ENCODE measurements around the gene PPP1R2B. TPM values are rescaled to one million over a fixed set of nuclear protein-coding genes. Genes with fewer than 3 reads are reported as not detected.

The PPP1R2B gene
- total and polyA plus RNA-seq, 2 of the 4 experiments (the other 2 are of a cell fraction), result not detected

DNA sequence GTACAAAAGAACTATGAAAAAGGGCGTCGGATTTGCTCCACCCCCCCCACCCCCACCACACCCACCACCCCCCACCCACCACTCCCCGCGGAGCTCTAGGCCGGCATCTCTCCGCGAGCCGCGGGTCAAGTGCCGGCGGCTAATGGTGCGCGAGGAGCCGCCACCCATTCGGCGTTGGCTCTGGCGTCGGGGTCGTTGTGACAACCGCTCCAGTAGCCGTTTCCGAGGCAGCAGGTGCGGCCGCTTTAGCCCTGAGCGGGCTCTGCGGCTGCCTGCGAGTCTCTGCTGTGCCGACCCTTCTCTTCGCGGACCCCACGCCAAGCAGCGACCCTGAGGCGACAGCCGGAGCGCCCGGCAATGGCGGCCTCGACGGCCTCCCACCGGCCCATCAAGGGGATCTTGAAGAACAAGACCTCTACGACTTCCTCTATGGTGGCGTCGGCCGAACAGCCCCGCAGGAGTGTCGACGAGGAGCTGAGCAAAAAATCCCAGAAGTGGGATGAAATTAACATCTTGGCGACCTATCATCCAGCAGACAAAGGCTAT, at the start of gene PPP1R2B (continued):
- no peak for TF ChIP-seq MAZ (IDR thresholded peaks at IDR 0.05; ENCODE audit: borderline replicate concordance, low read depth, low read length)

DNA sequence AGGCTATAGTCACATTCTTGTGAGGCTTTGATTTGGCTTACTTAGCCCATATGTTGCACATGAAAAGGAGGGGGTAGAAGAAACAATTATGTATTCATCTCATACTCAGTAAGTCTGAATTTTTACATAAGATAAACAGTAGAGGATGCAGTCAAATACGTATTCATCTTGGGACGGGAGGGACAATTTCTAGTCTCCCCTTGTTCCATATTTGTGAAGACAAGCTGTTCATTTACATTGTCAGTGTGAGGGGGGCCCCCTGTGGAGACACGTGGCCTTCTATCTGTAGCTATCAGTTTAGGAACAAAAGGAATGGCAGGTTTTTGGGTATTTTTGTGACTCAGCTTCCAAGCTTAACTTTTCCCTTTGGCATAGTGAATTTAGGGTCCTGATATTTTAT, 49.2 kb upstream of the PPP1R2B start:
- H3K9me1 ChIP-seq (ENCODE audit: insufficient read depth, low read length), result no peaks in the 10 kb centered on the region
- H2AK9ac ChIP-seq (replicated peaks; ENCODE audit: low read depth, low read length, poor library complexity), result no peak overlapping the region
- H3K4me1 ChIP-seq (ENCODE audit: control insufficient read depth, insufficient read depth, low read length), result no peaks in the 10 kb centered on the region
- no peak for TF ChIP-seq NFE2L2 (IDR thresholded peaks at IDR 0.05; ENCODE audit: low read depth, low read length)
- TF ChIP-seq MAFK (IDR thresholded peaks at IDR 0.05; ENCODE audit: low read depth, low read length), result no peak
- no peak for TF ChIP-seq MXI1 (IDR thresholded peaks at IDR 0.05; ENCODE audit: borderline replicate concordance, low read depth, low read length)
- TF ChIP-seq, protein P1, sequence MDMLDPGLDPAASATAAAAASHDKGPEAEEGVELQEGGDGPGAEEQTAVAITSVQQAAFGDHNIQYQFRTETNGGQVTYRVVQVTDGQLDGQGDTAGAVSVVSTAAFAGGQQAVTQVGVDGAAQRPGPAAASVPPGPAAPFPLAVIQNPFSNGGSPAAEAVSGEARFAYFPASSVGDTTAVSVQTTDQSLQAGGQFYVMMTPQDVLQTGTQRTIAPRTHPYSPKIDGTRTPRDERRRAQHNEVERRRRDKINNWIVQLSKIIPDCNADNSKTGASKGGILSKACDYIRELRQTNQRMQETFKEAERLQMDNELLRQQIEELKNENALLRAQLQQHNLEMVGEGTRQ (IDR thresholded peaks at IDR 0.05; ENCODE audit: low read depth, low read length), result no peak
- no peak for TF ChIP-seq FOS (IDR thresholded peaks at IDR 0.05; ENCODE audit: low read depth, low read length)
- TF ChIP-seq MAZ (IDR thresholded peaks at IDR 0.05; ENCODE audit: borderline replicate concordance, low read depth, low read length), result no peak
- no peak for TF ChIP-seq BHLHE40 (IDR thresholded peaks at IDR 0.05; ENCODE audit: low read depth, low read length)
- TF ChIP-seq CHD1 (IDR thresholded peaks at IDR 0.05; ENCODE audit: low read depth, low read length), result no peak
- TF ChIP-seq, protein P2, sequence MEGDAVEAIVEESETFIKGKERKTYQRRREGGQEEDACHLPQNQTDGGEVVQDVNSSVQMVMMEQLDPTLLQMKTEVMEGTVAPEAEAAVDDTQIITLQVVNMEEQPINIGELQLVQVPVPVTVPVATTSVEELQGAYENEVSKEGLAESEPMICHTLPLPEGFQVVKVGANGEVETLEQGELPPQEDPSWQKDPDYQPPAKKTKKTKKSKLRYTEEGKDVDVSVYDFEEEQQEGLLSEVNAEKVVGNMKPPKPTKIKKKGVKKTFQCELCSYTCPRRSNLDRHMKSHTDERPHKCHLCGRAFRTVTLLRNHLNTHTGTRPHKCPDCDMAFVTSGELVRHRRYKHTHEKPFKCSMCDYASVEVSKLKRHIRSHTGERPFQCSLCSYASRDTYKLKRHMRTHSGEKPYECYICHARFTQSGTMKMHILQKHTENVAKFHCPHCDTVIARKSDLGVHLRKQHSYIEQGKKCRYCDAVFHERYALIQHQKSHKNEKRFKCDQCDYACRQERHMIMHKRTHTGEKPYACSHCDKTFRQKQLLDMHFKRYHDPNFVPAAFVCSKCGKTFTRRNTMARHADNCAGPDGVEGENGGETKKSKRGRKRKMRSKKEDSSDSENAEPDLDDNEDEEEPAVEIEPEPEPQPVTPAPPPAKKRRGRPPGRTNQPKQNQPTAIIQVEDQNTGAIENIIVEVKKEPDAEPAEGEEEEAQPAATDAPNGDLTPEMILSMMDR (conservative IDR thresholded peaks at IDR 0.05; ENCODE audit: low read depth, low read length), result no peak
- TF ChIP-seq POLR2A (IDR thresholded peaks at IDR 0.05; ENCODE audit: low read depth, low read length), result no peak
- TF ChIP-seq RAD21 (IDR thresholded peaks at IDR 0.05; ENCODE audit: low read length), result no peak
- TF ChIP-seq RCOR1 (IDR thresholded peaks at IDR 0.05; ENCODE audit: insufficient replicate concordance, low read length), result no peak
- TF ChIP-seq SMC3 (IDR thresholded peaks at IDR 0.05; ENCODE audit: low read depth, low read length), result no peak
- in situ Hi-C loops (cut with MboI; ENCODE audit: low sequenced_read_pairs), result no loop called here
- H3K23ac ChIP-seq (ENCODE audit: low read depth, low read length), result no peak overlapping the region
- no peak overlapping the region for H3K4me2 ChIP-seq (ENCODE audit: low read depth, low read length)
- BruUV-seq (replicated peaks), result no TSS peak
- no peak overlapping the region for H2AK5ac ChIP-seq (ENCODE audit: low read depth, low read length)
- ATAC-seq (ENCODE audit: low read depth) (no peak), DNase-seq (no peak)
- no peak overlapping the region for H3K27ac ChIP-seq (ENCODE audit: insufficient read depth, low read length)
- H4K5ac ChIP-seq (ENCODE audit: low read depth, low read length), result no peak overlapping the region
- CTCF ChIA-PET, result no interaction called here
- intact Hi-C loops (cut with micrococcal nuclease), result no loop called here
- dilution Hi-C loops (cut with HindIII; ENCODE audit: low sequenced_read_pairs, unreplicated experiment), result no loop called here
- no peak overlapping the region for H3K4me3 ChIP-seq (ENCODE audit: insufficient read depth, low read depth, low read length)
- no peaks in the 10 kb centered on the region for H4K20me1 ChIP-seq (ENCODE audit: insufficient read depth, low read length)
- H2BK15ac ChIP-seq (ENCODE audit: low read depth, low read length), result no peak overlapping the region
- H3K36me3 ChIP-seq (ENCODE audit: control insufficient read depth, insufficient read depth, low read length), result no peaks in the 10 kb centered on the region
- H4K8ac ChIP-seq (ENCODE audit: low read depth in 2 of 2, low read length in 2 of 2), result no peak overlapping the region
- POLR2A ChIA-PET (ENCODE audit: unreplicated experiment), result no interaction called here
- no peak overlapping the region for H3K4ac ChIP-seq (ENCODE audit: low read depth, low read length)
- WGBS, 2 experiments (ENCODE audit: extremely low coverage in 2 of 2, insufficient read length in 1 of 2), result no CpG with 5 or more reads among the region's 3 CpGs
- no peak overlapping the region for H2BK20ac ChIP-seq (ENCODE audit: low read depth, low read length)
- no peak overlapping the region for H4K91ac ChIP-seq (ENCODE audit: insufficient read depth, low read depth, low read length)
- H3K9me3 ChIP-seq (ENCODE audit: control insufficient read depth, insufficient read depth, low read length), result peaks cover under 1% of the 10 kb centered on the region; the same call in 1 of the 2 replicates
- H3K79me1 ChIP-seq (ENCODE audit: low read depth in 1 of 2, low read length in 2 of 2), result no peaks in the 10 kb centered on the region
- no peak overlapping the region for H3K9ac ChIP-seq (ENCODE audit: low read depth, low read length)
- no peak overlapping the region for H2BK120ac ChIP-seq (ENCODE audit: low read depth, low read length)
- H2BK5ac ChIP-seq (ENCODE audit: low read depth, low read length, poor library complexity, severe bottlenecking), result no peak overlapping the region
- no peak overlapping the region for H2AFZ ChIP-seq (replicated peaks; ENCODE audit: low read length, poor library complexity)
- H3K27me3 ChIP-seq (ENCODE audit: control insufficient read depth, insufficient read depth, low read length), result no peaks in the 10 kb centered on the region
- H3K14ac ChIP-seq (replicated peaks; ENCODE audit: low read depth, low read length), result no peak overlapping the region
- H3K18ac ChIP-seq (ENCODE audit: low read depth, low read length), result no peak overlapping the region
- no peak overlapping the region for H3K56ac ChIP-seq (ENCODE audit: extremely low read depth, insufficient read depth, low read length)

All from IMR-90 (cell line).